Transverse colon (tissue), 3 donors: ENCODE data around the gene WDR47.

Experiments used
- EP300 ChIP-seq: sonication (generic); formaldehyde crosslinking; IDR thresholded peaks from one replicate; pipeline ENCODE4 v1.6.1; 2017; ENCODE audit warnings: antibody characterized with exemption, low read depth
- POLR2A ChIP-seq: fragments of 450-650 bp; IDR thresholded peaks from one replicate; pipeline ENCODE4 v1.6.1; 2016; ENCODE audit warnings: antibody characterized with exemption, mild to moderate bottlenecking, moderate library complexity
- TF ChIP-seq, protein P1 (sequence below), 5 experiments: fragments of 200-600 bp in 3 of 5; fragments of 450-650 bp in 2 of 5; sonication (generic) in 3 of 5; IDR thresholded peaks; 1 replicate in 2 of 5; 2 replicates in 3 of 5; pipeline ENCODE4 v1.5.1; 2016 to 2017; ENCODE audit warnings: antibody characterized with exemption in 5 of 5, inconsistent platforms in 3 of 5, mild to moderate bottlenecking in 2 of 5, moderate library complexity in 1 of 5

DNA sequence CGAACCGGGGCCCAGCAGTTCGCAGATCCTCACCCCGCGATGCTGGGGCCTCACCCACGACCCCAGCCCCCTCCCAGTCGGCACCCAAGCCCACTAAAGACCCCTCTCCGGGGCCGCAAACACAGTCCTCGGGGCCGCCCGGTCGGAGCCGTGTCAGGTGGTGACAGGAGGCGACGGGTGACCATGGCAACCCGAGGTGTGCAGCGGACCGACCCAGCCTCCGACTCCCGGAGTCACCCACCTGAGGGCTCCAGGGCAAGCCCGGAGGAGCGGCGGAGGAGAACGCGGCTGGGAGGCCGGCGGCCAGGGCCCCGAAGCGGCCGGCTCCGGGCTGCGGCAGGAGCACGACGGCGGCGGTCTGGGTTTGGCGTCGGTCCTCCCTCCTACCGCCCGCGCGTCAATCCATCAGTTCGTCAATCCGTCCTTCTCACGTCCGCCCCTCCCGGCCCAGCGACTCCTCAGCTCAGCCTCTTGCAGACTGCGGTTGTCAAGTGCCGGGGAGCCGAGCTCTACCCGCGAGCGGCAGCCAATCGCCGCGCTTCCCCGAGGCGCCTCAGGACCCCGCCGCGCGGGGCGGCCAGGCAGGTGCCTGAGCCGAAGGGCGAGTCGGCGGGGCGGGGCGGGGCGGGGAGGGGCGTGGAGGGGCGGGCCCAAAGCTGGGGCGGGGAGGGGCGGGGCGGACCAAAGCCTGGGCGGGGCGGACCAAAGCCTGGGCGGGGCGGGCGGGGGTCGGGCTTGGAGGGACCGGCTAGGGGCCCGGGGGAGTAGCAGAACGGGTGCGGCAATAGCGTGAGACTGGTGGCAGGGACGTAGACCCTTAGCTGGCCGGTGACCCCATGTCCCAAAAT is at the start of gene WDR47:
- TF ChIP-seq, protein P1, sequence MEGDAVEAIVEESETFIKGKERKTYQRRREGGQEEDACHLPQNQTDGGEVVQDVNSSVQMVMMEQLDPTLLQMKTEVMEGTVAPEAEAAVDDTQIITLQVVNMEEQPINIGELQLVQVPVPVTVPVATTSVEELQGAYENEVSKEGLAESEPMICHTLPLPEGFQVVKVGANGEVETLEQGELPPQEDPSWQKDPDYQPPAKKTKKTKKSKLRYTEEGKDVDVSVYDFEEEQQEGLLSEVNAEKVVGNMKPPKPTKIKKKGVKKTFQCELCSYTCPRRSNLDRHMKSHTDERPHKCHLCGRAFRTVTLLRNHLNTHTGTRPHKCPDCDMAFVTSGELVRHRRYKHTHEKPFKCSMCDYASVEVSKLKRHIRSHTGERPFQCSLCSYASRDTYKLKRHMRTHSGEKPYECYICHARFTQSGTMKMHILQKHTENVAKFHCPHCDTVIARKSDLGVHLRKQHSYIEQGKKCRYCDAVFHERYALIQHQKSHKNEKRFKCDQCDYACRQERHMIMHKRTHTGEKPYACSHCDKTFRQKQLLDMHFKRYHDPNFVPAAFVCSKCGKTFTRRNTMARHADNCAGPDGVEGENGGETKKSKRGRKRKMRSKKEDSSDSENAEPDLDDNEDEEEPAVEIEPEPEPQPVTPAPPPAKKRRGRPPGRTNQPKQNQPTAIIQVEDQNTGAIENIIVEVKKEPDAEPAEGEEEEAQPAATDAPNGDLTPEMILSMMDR (IDR thresholded peaks at IDR 0.05): no peak
- TF ChIP-seq POLR2A (peak; percentile 95), EP300 (no peak)
